GM23338 (cell line): Measurements from ENCODE around the gene AIP. TPM values are rescaled to one million over a fixed set of nuclear protein-coding genes. Genes with fewer than 3 reads are reported as not detected.

Source experiments
- ATAC-seq: fragments of 200-7000 bp; cut with Tn5 transposase; 3 replicates; pipeline ENCODE4 v1.9.1; 2020
- DNase-seq: peaks from one replicate; pipeline ENCODE4 v3.0.0-alpha.2; 2015; ENCODE audit warnings: low spot score
- H2AFZ ChIP-seq: fragments of 200-600 bp; sonication (generic); 2 replicates; pipeline ENCODE4 v1.8.0; 2016; ENCODE audit warnings: antibody characterized with exemption, mild to moderate bottlenecking, moderate library complexity
- H3F3A ChIP-seq: fragments of 200-600 bp; sonication (generic); replicated peaks from 2 replicates; pipeline ENCODE4 v1.8.0; 2017; ENCODE audit warnings: antibody characterized with exemption, mixed run types, low read depth
- H3K27ac ChIP-seq: fragments of 200-600 bp; sonication (generic); 2 replicates; pipeline ENCODE4 v1.6.1; 2016; ENCODE audit warnings: low read depth
- H3K27me3 ChIP-seq: fragments of 200-600 bp; sonication (generic); 2 replicates; pipeline ENCODE4 v1.8.0; 2016; ENCODE audit warnings: mild to moderate bottlenecking, mixed run types, moderate library complexity; ENCODE audit not compliant: insufficient read depth
- H3K36me3 ChIP-seq: fragments of 200-600 bp; sonication (generic); 2 replicates; pipeline ENCODE4 v1.8.0; 2016; ENCODE audit warnings: mild to moderate bottlenecking; ENCODE audit not compliant: insufficient read depth
- H3K4me1 ChIP-seq: fragments of 200-600 bp; sonication (generic); 2 replicates; pipeline ENCODE4 v1.8.0; 2016; ENCODE audit warnings: mild to moderate bottlenecking, moderate library complexity; ENCODE audit not compliant: insufficient read depth
- H3K4me2 ChIP-seq: fragments of 200-600 bp; sonication (generic); 2 replicates; pipeline ENCODE4 v1.7.1; 2017; ENCODE audit warnings: mixed run types
- H3K4me3 ChIP-seq: fragments of 200-600 bp; sonication (generic); 2 replicates; pipeline ENCODE4 v1.6.1; 2016; ENCODE audit warnings: mixed run types
- H3K79me2 ChIP-seq: fragments of 200-600 bp; sonication (generic); replicated peaks from 2 replicates; pipeline ENCODE4 v1.8.0; 2017; ENCODE audit warnings: mild to moderate bottlenecking; ENCODE audit not compliant: insufficient read depth
- H3K9me2 ChIP-seq: fragments of 200-600 bp; sonication (generic); 2 replicates; pipeline ENCODE4 v1.8.0; 2017; ENCODE audit not compliant: insufficient read depth
- H4K20me1 ChIP-seq: fragments of 200-600 bp; sonication (generic); replicated peaks from 2 replicates; pipeline ENCODE4 v1.8.0; 2017; ENCODE audit warnings: mild to moderate bottlenecking; ENCODE audit not compliant: insufficient read depth
- H3K27ac Mint-ChIP-seq: 2 replicates; pipeline ENCODE4 v1.8.0; 2020; ENCODE audit warnings: inconsistent platforms, mild to moderate bottlenecking, moderate library complexity, mixed read lengths
- H3K27me3 Mint-ChIP-seq: 3 replicates; pipeline ENCODE4 v1.8.0; 2022; ENCODE audit warnings: low read depth, mild to moderate bottlenecking, moderate library complexity, mixed read lengths, inconsistent platforms; ENCODE audit not compliant: insufficient read depth, poor library complexity
- H3K36me3 Mint-ChIP-seq: 3 replicates; pipeline ENCODE4 v1.8.0; 2021; ENCODE audit warnings: low read depth, mild to moderate bottlenecking, inconsistent platforms, moderate library complexity, mixed read lengths
- H3K4me1 Mint-ChIP-seq: 3 replicates; pipeline ENCODE4 v1.8.0; 2020; ENCODE audit warnings: mild to moderate bottlenecking, inconsistent platforms, mixed read lengths
- H3K4me3 Mint-ChIP-seq: 3 replicates; pipeline ENCODE4 v1.8.0; 2021; ENCODE audit warnings: moderate library complexity, mild to moderate bottlenecking, inconsistent platforms, mixed read lengths
- H3K9me3 Mint-ChIP-seq: 3 replicates; pipeline ENCODE4 v1.8.0; 2020; ENCODE audit warnings: moderate library complexity, mild to moderate bottlenecking, inconsistent platforms, mixed read lengths
- CREB1 ChIP-seq: fragments of 250-450 bp; sonication (Bioruptor Pico); IDR thresholded peaks from 2 replicates; pipeline ENCODE4 v1.5.0; 2020; ENCODE audit warnings: low read depth, mild to moderate bottlenecking, moderate library complexity
- ETS1 ChIP-seq: IDR thresholded peaks from 2 replicates; pipeline ENCODE4 v1.6.1; 2016; ENCODE audit warnings: antibody characterized with exemption
- EZH2 ChIP-seq: fragments of 200-600 bp; sonication (generic); IDR thresholded peaks from one replicate; pipeline ENCODE4 v1.8.0; 2017; ENCODE audit warnings: antibody characterized with exemption, mild to moderate bottlenecking, low read depth; ENCODE audit not compliant: unreplicated experiment
- EZH2phosphoT487 ChIP-seq: fragments of 200-600 bp; sonication (generic); IDR thresholded peaks from one replicate; pipeline ENCODE4 v1.8.1; 2018; ENCODE audit warnings: antibody characterized with exemption; ENCODE audit not compliant: unreplicated experiment
- JUNB ChIP-seq: IDR thresholded peaks from one replicate; pipeline ENCODE4 v1.6.1; 2016; ENCODE audit warnings: antibody characterized with exemption; ENCODE audit not compliant: unreplicated experiment
- NANOG ChIP-seq: IDR thresholded peaks from 2 replicates; pipeline ENCODE4 v1.6.1; 2016; ENCODE audit warnings: antibody characterized with exemption, borderline replicate concordance
- POLR2AphosphoS5 ChIP-seq: IDR thresholded peaks from 2 replicates; pipeline ENCODE4 v1.6.1; 2016; ENCODE audit warnings: antibody characterized with exemption, low read depth
- STAT1 ChIP-seq: IDR thresholded peaks from one replicate; pipeline ENCODE4 v1.6.1; 2016; ENCODE audit warnings: antibody characterized with exemption; ENCODE audit not compliant: unreplicated experiment
- ZNF462 ChIP-seq: fragments of 250-450 bp; sonication (Bioruptor Pico); IDR thresholded peaks from 2 replicates; pipeline ENCODE4 v1.5.0; 2020; ENCODE audit warnings: mild to moderate bottlenecking, moderate library complexity
- polyA plus RNA-seq: library from polyadenylated mRNA; unstranded; fragments of >200 nt; fragmentation: Nextera tagmentation; extraction: Ambion mirVana; gene quantifications from 2 replicates; pipeline ENCODE4 v1.2.1, GENCODE V29; 2016
- total RNA-seq: library from RNA; depleted of rRNA; stranded (reverse); fragments of >200 nt; shearing (Covaris generic); gene quantifications from 2 replicates; pipeline ENCODE4 v1.2.3, GENCODE V29; 2014

The AIP gene
- total and polyA plus RNA-seq, 2 experiments from 2014 or later: 29.1 to 32.1 TPM

- TF ChIP-seq EZH2phosphoT487: no peak
- no peak for TF ChIP-seq JUNB
- TF ChIP-seq ZNF462 (CRISPR knock-in tag): no peak
- TF ChIP-seq STAT1: no peak
- no peak for TF ChIP-seq ETS1
- no peak for TF ChIP-seq EZH2
Observed at GRCh38 chr11:67489885-67490726, 7.3 kb downstream of the AIP start (continued).

GRCh38 chr11:67490727-67491065 lies 7.9 kb downstream of the AIP start:
- H3K9me2 ChIP-seq: no peaks in the 10 kb centered on the region
- H3K4me1 ChIP-seq: no peaks in the 10 kb centered on the region
- H4K20me1 ChIP-seq: no peaks in the 10 kb centered on the region; the same call in 1 of the 2 replicates
- H3K4me3 ChIP-seq: no peak overlapping the region
- no peak for DNase-seq
- no peaks in the 10 kb centered on the region for H3K79me2 ChIP-seq
- H3K36me3 ChIP-seq: no peaks in the 10 kb centered on the region; the same call in 1 of the 2 replicates
- no peak for ATAC-seq
- no peak overlapping the region for H3K4me3 Mint-ChIP-seq
- H3F3A ChIP-seq: 0 out of 2 replicates have a peak, but pooled peaks cover 3% of the 10 kb centered on the region
- H3K27ac ChIP-seq: no peak overlapping the region
- no peak overlapping the region for H3K27ac Mint-ChIP-seq
- H3K36me3 Mint-ChIP-seq: peaks cover 9% of the 10 kb centered on the region; the same call in 1 of the 3 replicates
- H3K4me1 Mint-ChIP-seq: peaks cover 7% of the 10 kb centered on the region
- no peaks in the 10 kb centered on the region for H3K27me3 ChIP-seq
- H3K27me3 Mint-ChIP-seq: peaks cover 8% of the 10 kb centered on the region
- H3K4me2 ChIP-seq: no peak overlapping the region
- H2AFZ ChIP-seq: no peak overlapping the region
- H3K9me3 Mint-ChIP-seq: no peaks in the 10 kb centered on the region
- TF ChIP-seq NANOG (no peak), ZNF462 (CRISPR knock-in tag) (no peak), POLR2AphosphoS5 (no peak), CREB1 (CRISPR knock-in tag) (no peak)
